OCI-LY3 (cell line): Measurements from ENCODE around the gene HRH3.

Experiments used
- EZH2phosphoT487 ChIP-seq: fragments of 200-600 bp; shearing (Covaris generic); IDR thresholded peaks from 2 replicates; pipeline ENCODE4 v1.6.1; 2018; ENCODE audit warnings: antibody characterized with exemption, mixed run types, low read depth
- TF ChIP-seq, protein P1 (sequence below): fragments of 200-600, 300-600 bp; sonication (generic); IDR thresholded peaks from 2 replicates; pipeline ENCODE4 v1.5.1; 2014; ENCODE audit warnings: antibody characterized with exemption, low read length, low read depth

GRCh38 chr20:62243106-62243505 is 23.0 kb upstream of the HRH3 start:
- TF ChIP-seq, protein P1, sequence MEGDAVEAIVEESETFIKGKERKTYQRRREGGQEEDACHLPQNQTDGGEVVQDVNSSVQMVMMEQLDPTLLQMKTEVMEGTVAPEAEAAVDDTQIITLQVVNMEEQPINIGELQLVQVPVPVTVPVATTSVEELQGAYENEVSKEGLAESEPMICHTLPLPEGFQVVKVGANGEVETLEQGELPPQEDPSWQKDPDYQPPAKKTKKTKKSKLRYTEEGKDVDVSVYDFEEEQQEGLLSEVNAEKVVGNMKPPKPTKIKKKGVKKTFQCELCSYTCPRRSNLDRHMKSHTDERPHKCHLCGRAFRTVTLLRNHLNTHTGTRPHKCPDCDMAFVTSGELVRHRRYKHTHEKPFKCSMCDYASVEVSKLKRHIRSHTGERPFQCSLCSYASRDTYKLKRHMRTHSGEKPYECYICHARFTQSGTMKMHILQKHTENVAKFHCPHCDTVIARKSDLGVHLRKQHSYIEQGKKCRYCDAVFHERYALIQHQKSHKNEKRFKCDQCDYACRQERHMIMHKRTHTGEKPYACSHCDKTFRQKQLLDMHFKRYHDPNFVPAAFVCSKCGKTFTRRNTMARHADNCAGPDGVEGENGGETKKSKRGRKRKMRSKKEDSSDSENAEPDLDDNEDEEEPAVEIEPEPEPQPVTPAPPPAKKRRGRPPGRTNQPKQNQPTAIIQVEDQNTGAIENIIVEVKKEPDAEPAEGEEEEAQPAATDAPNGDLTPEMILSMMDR, result no peak
- no peak for TF ChIP-seq EZH2phosphoT487
